Right lobe of liver (tissue), 5 donors: ENCODE results near the gene MFAP3. TPM values are rescaled to one million over a fixed set of nuclear protein-coding genes. Genes with fewer than 3 reads are reported as not detected.

ENCODE experiments used
- total RNA-seq, 6 experiments: library from RNA; depleted of rRNA in 2 of 6; stranded (reverse); fragments of >200 nt in 2 of 6; fragmentation: NEBNext Ultra II Directional in 3 of 6; extraction: Animal tissue kit (Norgen Biotek cat#: 25700) in 3 of 6; gene quantifications; one replicate each; pipeline versions ENCODE4 v1.1.0 to v1.2.4, GENCODE V29; 2016 to 2023
- donor health status: DM: no; HTN: no; CAD: no.
- donor health status: DM: no; HTN: no; CAD: no.
- donor health status: DM: no; HTN: yes; CAD: no.
- donor health status: DM: no; HTN: yes; CAD: no.

MFAP3 gene
- total RNA-seq, 6 experiments from 2014 or later: 14.8 to 29.8 (median 16.1) TPM

Other genes starting within 250 kb of the MFAP3 start
- 10 to 100 TPM in 4 of 6 experiments, 1 to 10 TPM in 2; 5.0 to 20.2 (median 15.5) TPM for gene FAM114A2, start 57 bp upstream of the MFAP3 start, total RNA-seq
- 1 to 10 TPM; 4.0 to 9.7 (median 7.1) TPM for gene GALNT10, start 151.8 kb downstream of the MFAP3 start, total RNA-seq